HG02763 (cell line): ENCODE measurements around the gene GSG1L.

ENCODE experiments used
- ATAC-seq: cut with Tn5 transposase; IDR thresholded peaks from one replicate; pipeline ENCODE4 v1.9.1; 2021; ENCODE audit warnings: mild to moderate bottlenecking, moderate library complexity; ENCODE audit not compliant: unreplicated experiment

Gene GSG1L

DNA sequence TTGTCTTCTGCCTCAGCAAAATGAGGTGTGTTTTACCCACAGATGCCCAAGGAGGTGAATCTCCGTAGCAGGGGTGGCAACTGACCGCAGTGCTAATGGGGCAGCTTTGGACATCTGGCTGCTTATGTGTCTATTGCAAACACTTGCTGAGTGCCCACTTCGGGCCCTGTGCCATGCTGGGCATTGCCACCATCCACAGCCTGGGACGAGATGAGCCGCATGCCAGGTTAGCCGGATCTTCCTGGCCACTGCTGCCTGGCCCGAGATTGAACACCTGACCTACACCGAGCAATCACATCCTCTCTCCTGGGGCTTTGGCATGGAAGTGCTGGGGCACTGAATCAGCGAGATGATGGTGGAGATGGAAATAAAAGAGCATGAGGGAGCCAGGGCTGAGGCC lies 238.7 kb downstream of the GSG1L start:
- ATAC-seq = no peak

GRCh38 chr16:27824006-27824405 lies 239.5 kb downstream of the GSG1L start:
- no peak for ATAC-seq

GRCh38 chr16:27823421-27823820 lies 240.1 kb downstream of the GSG1L start:
- ATAC-seq = no peak

DNA sequence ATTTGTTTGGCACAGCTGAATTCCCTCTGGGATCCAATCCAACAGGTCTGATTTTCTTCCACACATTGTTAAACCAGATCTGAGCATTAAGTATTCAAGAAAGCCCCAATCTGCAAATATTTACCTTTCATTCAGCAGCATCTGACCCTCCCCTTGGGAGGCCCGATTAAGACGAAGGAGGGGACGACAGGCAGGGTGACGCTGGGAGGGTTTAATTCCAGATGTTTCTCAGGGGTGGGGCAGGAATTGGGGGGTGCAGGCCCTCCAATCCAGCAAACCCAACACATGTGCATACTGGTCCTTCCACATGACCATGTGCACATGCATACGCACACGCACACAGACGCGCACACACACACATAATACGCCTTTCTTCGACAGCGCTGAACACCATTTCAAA lies 240.5 kb downstream of the GSG1L start:
- no peak for ATAC-seq

DNA sequence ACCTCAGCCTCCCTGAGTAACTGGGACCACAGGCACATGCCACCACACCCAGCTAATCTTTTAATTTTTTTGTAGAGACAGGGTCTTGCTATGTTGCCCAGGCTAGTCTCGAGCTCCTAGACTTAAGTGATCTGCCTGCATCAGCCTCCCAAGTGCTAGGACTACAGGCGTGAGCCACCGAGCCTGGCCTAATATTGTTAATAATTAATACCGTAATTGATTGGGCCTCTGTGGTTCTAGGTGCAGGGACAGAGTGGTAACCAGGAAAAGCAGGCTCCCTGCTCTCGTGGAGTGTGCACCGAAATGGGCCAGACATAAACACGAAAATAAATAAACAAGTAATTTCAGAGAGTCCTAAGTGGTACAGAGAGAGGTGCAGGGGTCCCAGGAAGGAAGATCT lies 241.0 kb downstream of the GSG1L start:
- ATAC-seq = no peak

DNA sequence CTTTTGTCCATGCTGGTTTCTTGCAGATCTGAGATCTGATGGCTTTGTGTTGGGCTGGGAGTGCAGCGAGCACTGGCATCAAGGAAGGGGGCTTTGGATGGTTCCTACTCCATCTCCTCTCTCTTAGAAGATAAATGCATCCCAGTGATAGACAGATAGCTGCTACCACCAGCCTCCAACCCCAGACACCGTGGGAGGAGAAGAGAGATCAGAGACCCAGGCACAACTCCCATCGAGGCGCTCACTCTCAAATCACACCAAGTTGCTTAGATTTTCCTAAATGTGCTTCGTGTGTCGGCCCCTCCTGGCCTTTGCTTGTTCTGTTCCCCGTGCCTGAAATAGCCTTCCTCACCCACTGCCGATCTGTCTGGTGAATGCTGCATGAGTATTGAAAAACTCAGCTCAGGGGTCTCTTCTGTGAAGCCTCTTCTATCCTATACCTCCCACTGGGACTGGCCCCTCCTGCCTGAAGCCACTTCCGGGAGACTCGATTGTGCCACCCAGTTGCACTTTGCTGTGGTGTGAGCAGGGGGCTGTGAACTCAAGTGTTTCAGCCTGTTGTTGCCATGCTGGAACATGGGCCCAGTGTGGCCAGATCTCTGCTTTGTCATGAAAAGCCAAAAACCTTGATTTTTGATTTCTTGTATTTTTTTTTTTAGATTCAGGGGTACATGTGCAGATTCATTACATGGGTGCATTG lies 242.7 kb downstream of the GSG1L start:
- ATAC-seq = no peak

DNA sequence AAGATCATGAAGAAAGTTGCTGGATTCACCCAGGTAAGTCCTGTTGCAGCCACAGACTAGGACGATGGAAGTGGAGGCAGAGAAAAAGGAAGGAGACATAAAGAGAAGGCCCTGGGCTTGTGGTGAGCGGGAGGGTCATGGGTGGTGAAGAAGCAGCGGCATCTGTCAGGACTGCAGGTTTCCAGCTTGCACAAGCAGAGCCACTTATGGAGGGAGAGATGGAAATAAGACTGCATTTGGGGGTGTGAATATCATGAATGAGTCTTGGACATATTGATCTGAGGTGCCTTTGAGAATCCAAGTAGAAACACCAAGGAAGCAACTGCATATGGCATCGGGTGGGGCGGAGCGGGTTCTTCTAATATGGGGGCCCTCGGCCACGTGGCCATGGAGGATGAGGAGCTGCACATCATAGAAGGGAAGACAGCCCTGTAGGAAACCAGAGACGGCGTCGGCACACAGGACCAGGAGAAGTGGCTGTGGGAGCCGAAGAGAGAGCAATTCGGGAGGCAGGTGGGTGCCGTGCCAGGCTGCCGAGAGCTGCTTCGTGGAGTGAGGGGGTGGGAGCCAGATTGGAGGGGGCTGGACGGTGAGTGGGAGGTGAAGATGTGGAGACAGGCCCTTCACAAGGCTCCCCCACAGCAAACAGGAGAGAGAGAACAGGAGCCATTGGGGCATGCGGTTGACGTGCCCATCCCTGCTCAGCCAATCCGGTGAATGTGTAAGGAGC lies 243.5 kb downstream of the GSG1L start:
- no peak for ATAC-seq

DNA sequence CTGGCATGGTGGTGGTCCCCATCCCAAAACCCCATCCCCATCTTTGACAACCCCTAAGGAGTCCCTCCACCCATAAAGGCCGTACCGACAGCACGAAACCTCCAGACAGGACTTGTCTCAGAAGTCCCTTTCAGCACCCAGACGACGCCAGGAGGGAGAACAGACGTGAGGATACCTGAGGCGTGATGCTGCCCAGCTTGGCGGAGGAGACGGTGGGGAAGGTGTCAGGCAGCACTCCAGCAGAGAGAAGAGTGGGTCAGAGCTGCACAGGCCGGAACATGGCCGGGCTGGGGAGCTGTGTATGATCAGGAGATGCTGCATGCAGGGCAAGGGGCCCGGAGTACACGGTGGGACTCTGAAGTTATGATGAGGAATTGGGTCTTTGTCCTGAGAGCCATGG lies 244.2 kb downstream of the GSG1L start:
- no peak for ATAC-seq

GRCh38 chr16:27818246-27818645 lies 245.3 kb downstream of the GSG1L start:
- ATAC-seq = no peak

DNA sequence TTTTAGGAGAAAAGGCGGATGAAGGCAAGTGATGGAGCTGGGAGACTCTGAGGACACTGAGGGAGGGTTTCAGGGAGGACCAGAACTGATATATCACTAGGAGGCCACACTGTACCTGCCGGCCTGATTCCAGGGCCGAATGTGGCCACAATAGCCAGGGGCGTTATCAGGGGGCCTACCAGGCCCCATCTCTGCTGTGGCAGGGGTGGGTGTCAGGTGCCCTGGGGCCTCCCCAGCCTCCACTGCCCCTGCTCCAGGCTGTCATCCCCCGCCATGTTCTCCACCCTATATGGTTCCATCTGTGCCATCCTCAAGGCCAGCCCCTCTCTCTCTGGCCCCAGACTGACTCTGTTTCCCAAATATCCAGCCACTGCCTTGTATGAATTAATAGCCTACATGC lies 246.5 kb downstream of the GSG1L start:
- no peak for ATAC-seq

DNA sequence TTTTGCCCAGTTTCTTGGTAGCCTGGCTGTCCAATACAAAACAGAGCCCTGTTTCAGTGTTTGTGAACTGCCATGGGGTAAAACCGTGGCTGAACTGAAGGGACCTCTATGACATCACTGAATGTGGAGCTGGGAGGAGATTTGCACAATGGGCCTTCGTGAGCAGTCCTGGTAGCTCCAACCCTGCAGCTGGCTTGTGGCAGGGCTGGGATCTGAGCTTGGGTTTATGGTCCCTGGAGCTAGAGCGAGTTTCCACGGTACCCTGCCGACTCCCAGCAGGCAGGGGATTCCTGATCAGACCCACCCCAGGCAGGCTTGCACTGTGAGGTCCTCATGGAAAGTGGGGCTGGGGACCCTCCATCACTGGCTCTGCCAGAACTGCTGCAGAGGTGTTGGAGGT lies 247.0 kb downstream of the GSG1L start:
- no peak for ATAC-seq

- ATAC-seq = no peak
Measured at GRCh38 chr16:27813591-27813990, 249.9 kb downstream of the GSG1L start.

- no peak for ATAC-seq
Measured at GRCh38 chr16:27811881-27812280, 251.6 kb downstream of the GSG1L start.

- no peak for ATAC-seq
Measured at GRCh38 chr16:27806986-27807385, 256.5 kb downstream of the GSG1L start.

- ATAC-seq = no peak
Measured at GRCh38 chr16:27806388-27806787, 257.1 kb downstream of the GSG1L start.

DNA sequence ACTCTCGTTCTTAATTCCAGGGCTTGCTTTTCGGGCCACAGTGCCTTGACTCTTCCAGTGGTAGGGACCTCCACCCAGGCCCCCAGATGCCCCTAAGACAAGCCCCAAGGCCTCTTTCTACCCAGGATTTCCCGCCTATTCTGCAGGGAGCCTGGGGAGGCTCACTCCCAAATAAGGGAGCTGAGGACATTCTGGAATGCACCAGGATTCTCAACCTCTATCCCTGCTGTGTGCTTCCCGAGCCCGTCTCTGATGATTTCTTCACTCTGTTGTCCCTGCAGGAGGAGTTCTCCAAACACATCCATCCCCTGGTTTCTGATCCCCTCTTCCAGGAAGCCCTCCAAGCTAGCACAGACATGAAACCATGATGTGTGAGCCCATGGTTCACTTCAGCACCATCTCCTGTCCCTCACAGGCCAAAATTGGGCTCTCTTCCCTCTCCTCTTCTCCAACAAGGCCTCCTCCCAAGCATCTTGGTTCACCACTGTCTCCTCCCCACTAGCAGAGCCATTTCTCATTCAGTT lies 257.6 kb downstream of the GSG1L start:
- ATAC-seq = no peak

DNA sequence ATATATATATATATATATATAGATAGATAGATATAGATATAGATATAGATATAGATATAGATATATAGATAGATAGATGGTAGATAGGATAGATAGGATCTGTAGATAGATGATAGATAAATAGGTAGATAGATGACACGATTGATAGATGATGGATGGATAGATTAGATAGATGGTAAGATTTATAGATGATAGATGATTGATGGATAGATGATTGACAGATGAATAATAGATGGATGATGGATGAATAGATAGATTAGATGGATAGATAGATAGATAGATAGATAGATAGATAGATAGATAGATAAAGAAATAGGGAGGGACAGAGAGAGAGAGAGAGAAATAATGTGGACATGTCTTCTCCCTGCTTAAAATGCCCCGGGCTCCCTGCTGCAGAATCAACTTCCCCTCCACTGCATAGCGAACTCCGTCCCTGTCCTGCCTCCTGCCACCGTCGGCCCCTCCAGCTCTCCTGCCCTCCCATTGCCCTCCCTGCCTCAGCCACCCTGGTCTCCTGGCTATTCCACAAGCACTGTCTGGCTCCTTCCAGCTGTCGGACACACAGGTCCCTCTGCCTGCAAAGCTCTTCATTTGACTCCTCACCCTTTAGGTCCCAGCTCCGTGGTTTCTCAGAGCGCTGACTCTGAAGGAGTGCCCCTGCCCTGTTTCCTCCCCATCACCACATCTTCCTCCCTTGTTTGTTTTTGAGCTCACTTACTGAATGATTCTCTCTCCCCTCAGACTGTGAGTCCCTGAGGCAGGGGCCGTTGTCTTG lies 259.6 kb downstream of the GSG1L start:
- no peak for ATAC-seq

GRCh38 chr16:27802664-27803439 lies 260.7 kb downstream of the GSG1L start:
- ATAC-seq = no peak

- ATAC-seq = no peak
Measured at GRCh38 chr16:27801289-27801945, 262.1 kb downstream of the GSG1L start.

DNA sequence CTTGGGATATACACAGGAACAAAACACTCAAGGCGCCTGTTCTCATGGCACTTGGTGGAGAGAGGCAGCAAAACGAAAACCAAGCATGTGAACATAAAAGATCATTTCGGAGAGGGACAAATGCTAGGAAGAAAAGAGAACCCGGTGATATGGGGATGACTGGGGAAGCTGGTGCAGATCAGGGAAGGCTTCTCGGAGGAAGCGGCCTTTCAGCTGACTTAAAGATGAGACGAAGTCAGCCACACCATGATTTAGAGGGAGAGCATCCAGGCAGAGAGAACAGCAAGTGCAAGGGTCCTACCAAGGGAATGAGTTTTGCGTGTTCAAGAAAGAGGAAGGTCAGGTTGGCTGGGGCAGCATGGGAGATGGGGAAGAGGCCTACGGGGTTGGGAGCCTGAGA lies 262.7 kb downstream of the GSG1L start:
- ATAC-seq = no peak
